Measurements from ENCODE around the gene USP20. TPM values are rescaled to one million over a fixed set of nuclear protein-coding genes. Genes with fewer than 3 reads are reported as not detected.

USP20 gene
- 28.8 TPM for total RNA-seq
- 22.8 TPM for polyA plus RNA-seq (ENCODE audit: insufficient read depth, low read depth, low replicate concordance)
- long read RNA-seq, donor 1, result 0 reads
- long read RNA-seq, donor 2, full-length matches to known transcripts, result 1 of 1 reads
- long read RNA-seq, donor 2, partial matches to known transcripts, result 0 of 1 reads
- long read RNA-seq, donor 2, other reads (novel, unspliced or antisense), result 0 of 1 reads
- long read RNA-seq, donor 3, result 0 reads
- long read RNA-seq, donor 4, full-length matches to known transcripts, result 2 of 2 reads
- long read RNA-seq, donor 4, partial matches to known transcripts, result 0 of 2 reads
- long read RNA-seq, donor 4, other reads (novel, unspliced or antisense), result 0 of 2 reads
- long read RNA-seq, donor 5, result 0 reads
- long read RNA-seq, donor 6, result 0 reads
- long read RNA-seq, donor 7, full-length matches to known transcripts, result 12 of 38 reads
- long read RNA-seq, donor 7, partial matches to known transcripts, result 7 of 38 reads
- long read RNA-seq, donor 7, other reads (novel, unspliced or antisense), result 19 of 38 reads
- long read RNA-seq, donor 8, full-length matches to known transcripts, result 1 of 36 reads
- long read RNA-seq, donor 8, partial matches to known transcripts, result 22 of 36 reads
- long read RNA-seq, donor 8, other reads (novel, unspliced or antisense), result 13 of 36 reads
- long read RNA-seq, donor 9, partial matches to known transcripts, result 8 of 8 reads
- long read RNA-seq, donor 9, other reads (novel, unspliced or antisense), result 0 of 8 reads
- long read RNA-seq, donor 10, partial matches to known transcripts, result 9 of 9 reads
- long read RNA-seq, donor 10, other reads (novel, unspliced or antisense), result 0 of 9 reads

GRCh38 chr9:129835128-129835859 lies at the start of gene USP20, which contains the start of gene C9orf78:
Gene USP20 (plus strand): TSS chr9:129835458. CDS start chr9:129852556, 17,098 bp downstream.
Gene C9orf78 (minus strand): TSS chr9:129835275. CDS start chr9:129835221, 54 bp downstream.
- Histone ChIP-seq H3K4me1 (ENCODE audit: control insufficient read depth in 2 of 3, insufficient read depth in 2 of 3, low read depth in 1 of 3, low read length in 3 of 3) (peaks cover 0 to 9% (median 4%) of the 10 kb centered on the region in 3 donors), H3K9ac (ENCODE audit: low read length in 3 of 3) (peak within 1 kb of the TSS; percentile 85 to 95 (median 90)), H3K36me3 (ENCODE audit: control insufficient read depth in 2 of 3, insufficient read depth in 3 of 3, low read length in 3 of 3) (peaks cover 5 to 27% (median 6%) of the 10 kb centered on the region in 3 donors), H3K4me3 (ENCODE audit: low read length in 3 of 3) (peak within 1 kb of the TSS; percentile 91 to 99 (median 99)), H3K27me3 (ENCODE audit: control insufficient read depth, insufficient read depth, low read length) (no peaks in the 10 kb centered on the region), H3K9me3 (ENCODE audit: control insufficient read depth in 2 of 3, insufficient read depth in 1 of 3, low read length in 3 of 3) (no peaks in the 10 kb centered on the region), H3K27ac (ENCODE audit: low read depth in 2 of 2, low read length in 2 of 2) (peak within 1 kb of the TSS; percentile 76 to 82)
- intact Hi-C loops (cut with DNase I), result no loop called here
- no peak for TF ChIP-seq CTCF (IDR thresholded peaks at IDR 0.05; ENCODE audit: borderline replicate concordance, extremely low read depth, insufficient read depth)
- FAIRE-seq (no peak), DNase-seq (peak; percentile 96 to 99 (median 98))

- no peaks in the 10 kb centered on the region for H3K9me3 ChIP-seq (ENCODE audit: control insufficient read depth in 2 of 3, insufficient read depth in 1 of 3, low read length in 3 of 3)
- H3K27ac ChIP-seq (ENCODE audit: low read depth in 2 of 2, low read length in 2 of 2), result no peak overlapping the region
- no peaks in the 10 kb centered on the region for H3K36me3 ChIP-seq (ENCODE audit: control insufficient read depth in 2 of 3, insufficient read depth in 3 of 3, low read length in 3 of 3)
- no peak overlapping the region for H3K4me3 ChIP-seq (ENCODE audit: low read length in 3 of 3)
- intact Hi-C loops (cut with DNase I), result loop anchor here (10.0 kb wide), 2 partner anchors 141 to 661 kb away; partner anchors contain the start of gene ASB6
- no peaks in the 10 kb centered on the region for H3K4me1 ChIP-seq (ENCODE audit: control insufficient read depth in 2 of 3, insufficient read depth in 2 of 3, low read depth in 1 of 3, low read length in 3 of 3)
- TF ChIP-seq CTCF (IDR thresholded peaks at IDR 0.05; ENCODE audit: borderline replicate concordance, extremely low read depth, insufficient read depth), result no peak
- FAIRE-seq, result no peak
- no peak overlapping the region for H3K9ac ChIP-seq (ENCODE audit: low read length in 3 of 3)
- DNase-seq, result no peak
- no peaks in the 10 kb centered on the region for H3K27me3 ChIP-seq (ENCODE audit: control insufficient read depth, insufficient read depth, low read length)
Measured at GRCh38 chr9:129785866-129786265, 49.4 kb upstream of the USP20 start.

GRCh38 chr9:129786481-129786880 lies 48.8 kb upstream of the USP20 start:
- Histone ChIP-seq H3K4me1 (ENCODE audit: control insufficient read depth in 2 of 3, insufficient read depth in 2 of 3, low read depth in 1 of 3, low read length in 3 of 3) (no peaks in the 10 kb centered on the region), H3K27ac (ENCODE audit: low read depth in 2 of 2, low read length in 2 of 2) (no peak overlapping the region), H3K4me3 (ENCODE audit: low read length in 3 of 3) (no peak overlapping the region), H3K9me3 (ENCODE audit: control insufficient read depth in 2 of 3, insufficient read depth in 1 of 3, low read length in 3 of 3) (no peaks in the 10 kb centered on the region), H3K9ac (ENCODE audit: low read length in 3 of 3) (no peak overlapping the region), H3K27me3 (ENCODE audit: control insufficient read depth, insufficient read depth, low read length) (no peaks in the 10 kb centered on the region), H3K36me3 (ENCODE audit: control insufficient read depth in 2 of 3, insufficient read depth in 3 of 3, low read length in 3 of 3) (no peaks in the 10 kb centered on the region)
- intact Hi-C loops (cut with DNase I), result loop anchor here (10.0 kb wide), 2 partner anchors 142 to 662 kb away; partner anchors contain the start of gene ASB6
- no peak for DNase-seq
- no peak for TF ChIP-seq CTCF (IDR thresholded peaks at IDR 0.05; ENCODE audit: borderline replicate concordance, extremely low read depth, insufficient read depth)
- no peak for FAIRE-seq

Data from kidney (tissue), 22 donors.